ENCODE results near the gene TMEM131L.
"Not testable (repeated sequence)": the region's sequence is repeated elsewhere in the genome, so short reads cannot be mapped to it uniquely, and the experiment has no call there.

Gene TMEM131L

GRCh38 chr4:153651587-153651986 lies 185.4 kb downstream of the TMEM131L start:
- DNase-seq (ENCODE audit: low read depth): no peak

GRCh38 chr4:153652051-153652784 lies 186.1 kb downstream of the TMEM131L start:
- DNase-seq (ENCODE audit: low read depth): no peak

GRCh38 chr4:153655002-153655541 lies 188.9 kb downstream of the TMEM131L start:
- no peak for DNase-seq (ENCODE audit: low read depth)

- no peak for DNase-seq (ENCODE audit: low read depth)
These were observed 189.8 kb downstream of the TMEM131L start for GRCh38 chr4:153655928-153656327.

GRCh38 chr4:153661215-153661822 lies 195.2 kb downstream of the TMEM131L start:
- DNase-seq (ENCODE audit: low read depth): no peak

- DNase-seq (ENCODE audit: low read depth): no peak
These were observed 195.7 kb downstream of the TMEM131L start for GRCh38 chr4:153661908-153662307.

GRCh38 chr4:153663667-153664066 lies 197.5 kb downstream of the TMEM131L start:
- no peak for DNase-seq (ENCODE audit: low read depth)

GRCh38 chr4:153666505-153666904 lies 200.3 kb downstream of the TMEM131L start:
- not testable (repeated sequence) for DNase-seq (ENCODE audit: low read depth)

- DNase-seq (ENCODE audit: low read depth): no peak
These were observed 202.5 kb downstream of the TMEM131L start for GRCh38 chr4:153668647-153669046.

GRCh38 chr4:153669838-153670237 lies 203.7 kb downstream of the TMEM131L start:
- no peak for DNase-seq (ENCODE audit: low read depth)

- DNase-seq (ENCODE audit: low read depth): no peak
These were observed 210.3 kb downstream of the TMEM131L start for GRCh38 chr4:153676486-153676885.

- no peak for DNase-seq (ENCODE audit: low read depth)
These were observed 210.8 kb downstream of the TMEM131L start for GRCh38 chr4:153676984-153677383.

- DNase-seq (ENCODE audit: low read depth): no peak
These were observed 213.3 kb downstream of the TMEM131L start for GRCh38 chr4:153679486-153679885.

GRCh38 chr4:153683763-153684181 lies 217.6 kb downstream of the TMEM131L start:
- DNase-seq (ENCODE audit: low read depth): no peak

- DNase-seq (ENCODE audit: low read depth): peak; percentile 33
These were observed 218.2 kb downstream of the TMEM131L start, which contains the start of gene TLR2 for GRCh38 chr4:153684182-153684970. Gene TLR2, plus strand, starts transcription at chr4:153684280. Its CDS starts 18,628 bp downstream, at chr4:153702908.

GRCh38 chr4:153684971-153685371 lies 218.8 kb downstream of the TMEM131L start:
- no peak for DNase-seq (ENCODE audit: low read depth)
